K562 (cell line): ENCODE data around the gene ERBB3. TPM values are rescaled to one million over a fixed set of nuclear protein-coding genes. Genes with fewer than 3 reads are reported as not detected.
A peak's percentile ranks its signal among the peaks of the same experiment; 100 is the strongest.

Source experiments
- ATF1 ChIP-seq, 2 experiments: fragments of 450-650 bp in 1 of 2; IDR thresholded peaks; 2 replicates each; pipeline ENCODE4 v1.6.1; 2016; ENCODE audit warnings: missing compliant biosample characterization in 1 of 2, missing genetic modification characterization in 1 of 2
- C11orf30 ChIP-seq: fragments of 450-650 bp; IDR thresholded peaks from 2 replicates; pipeline ENCODE4 v1.6.1; 2016; ENCODE audit warnings: low read depth, mild to moderate bottlenecking
- CBX2 ChIP-seq: fragments of 200-600 bp; sonication (generic); IDR thresholded peaks from one replicate; pipeline ENCODE4 v1.6.1; 2012; ENCODE audit warnings: mild to moderate bottlenecking, low read length, inconsistent platforms; ENCODE audit not compliant: insufficient read depth, poor library complexity, severe bottlenecking
- CCAR2 ChIP-seq: fragments of 200-400 bp; formaldehyde crosslinking; IDR thresholded peaks from 2 replicates; pipeline ENCODE4 v1.6.1; 2017; ENCODE audit warnings: mild to moderate bottlenecking, low read depth, low read length
- CREB1 ChIP-seq, 2 experiments: sonication (generic) in 1 of 2; formaldehyde crosslinking in 1 of 2; IDR thresholded peaks; 2 replicates each; pipeline versions ENCODE4 v1.6.1 to v1.8.0; 2012 to 2022; ENCODE audit warnings: inconsistent platforms in 1 of 2, mild to moderate bottlenecking in 1 of 2, missing genetic modification reagents in 1 of 2, moderate library complexity in 1 of 2
- CREM ChIP-seq: IDR thresholded peaks from 2 replicates; pipeline ENCODE4 v1.6.1; 2014; ENCODE audit warnings: antibody characterized with exemption, low read depth
- ESRRA ChIP-seq: fragments of 450-650 bp; IDR thresholded peaks from 2 replicates; pipeline ENCODE4 v1.6.1; 2014; ENCODE audit warnings: low read depth, mild to moderate bottlenecking, moderate library complexity, borderline replicate concordance
- FOS ChIP-seq: IDR thresholded peaks from 3 replicates; pipeline ENCODE4 v1.6.1; 2011; ENCODE audit not compliant: insufficient read length; ENCODE audit errors: extremely low read depth
- HIVEP1 ChIP-seq: fragments of 250-450 bp; sonication (Bioruptor Pico); IDR thresholded peaks from 2 replicates; pipeline ENCODE4 v1.4.0; 2020; ENCODE audit warnings: mild to moderate bottlenecking
- HLTF ChIP-seq: fragments of 450-650 bp; IDR thresholded peaks from 2 replicates; pipeline ENCODE4 v1.6.1; 2016
- ILF3 ChIP-seq: fragments of 450-650 bp; IDR thresholded peaks from 2 replicates; pipeline ENCODE4 v1.6.1; 2018; ENCODE audit warnings: antibody characterized with exemption, mild to moderate bottlenecking, moderate library complexity, borderline replicate concordance
- NCOA2 ChIP-seq, 2 experiments: fragments of 450-650 bp; IDR thresholded peaks; 2 replicates each; pipeline ENCODE4 v1.6.1; 2018; ENCODE audit warnings: mild to moderate bottlenecking in 2 of 2, moderate library complexity in 1 of 2; ENCODE audit not compliant: partially characterized antibody in 2 of 2
- NFATC3 ChIP-seq: fragments of 450-650 bp; IDR thresholded peaks from 2 replicates; pipeline ENCODE4 v1.6.1; 2017; ENCODE audit warnings: mild to moderate bottlenecking
- NFIX ChIP-seq: fragments of 250-450 bp; sonication (Bioruptor Pico); IDR thresholded peaks from 2 replicates; pipeline ENCODE4 v1.4.0; 2020; ENCODE audit warnings: low read depth, mild to moderate bottlenecking, moderate library complexity
- POLR2H ChIP-seq: IDR thresholded peaks from 2 replicates; pipeline ENCODE4 v1.6.1; 2016; ENCODE audit warnings: missing genetic modification characterization, low read depth, mild to moderate bottlenecking, control low read depth, missing compliant biosample characterization, moderate library complexity
- POU5F1 ChIP-seq: fragments of 150-350 bp; IDR thresholded peaks from 2 replicates; pipeline ENCODE4 v1.6.1; 2014; ENCODE audit warnings: borderline replicate concordance, low read length, low read depth, mild to moderate bottlenecking; ENCODE audit not compliant: partially characterized antibody
- PURB ChIP-seq: sonication (generic); formaldehyde crosslinking; IDR thresholded peaks from 2 replicates; pipeline ENCODE4 v1.9.0; 2021; ENCODE audit warnings: low read depth, mild to moderate bottlenecking, missing genetic modification reagents
- SETDB1 ChIP-seq: IDR thresholded peaks from one replicate; pipeline ENCODE4 v1.6.1; 2012; ENCODE audit warnings: low read length, control low read depth, inconsistent platforms
- SOX6 ChIP-seq: fragments of 450-650 bp; IDR thresholded peaks from 2 replicates; pipeline ENCODE4 v1.6.1; 2014; ENCODE audit warnings: mild to moderate bottlenecking
- SREBF2 ChIP-seq: sonication (generic); formaldehyde crosslinking; IDR thresholded peaks from 2 replicates; pipeline ENCODE4 v1.4.0; 2020; ENCODE audit warnings: mild to moderate bottlenecking, missing genetic modification reagents
- STAT5A ChIP-seq: IDR thresholded peaks from 2 replicates; pipeline ENCODE4 v1.6.1; 2012; ENCODE audit warnings: low read length, inconsistent platforms, borderline replicate concordance
- TAF9B ChIP-seq: fragments of 450-650 bp; IDR thresholded peaks from 2 replicates; pipeline ENCODE4 v1.6.1; 2018; ENCODE audit warnings: mild to moderate bottlenecking; ENCODE audit not compliant: partially characterized antibody
- TAL1 ChIP-seq: fragments of 450-650 bp; IDR thresholded peaks from 2 replicates; pipeline ENCODE4 v1.6.1; 2016; ENCODE audit warnings: mild to moderate bottlenecking
- XRCC3 ChIP-seq: fragments of 450-650 bp; IDR thresholded peaks from 2 replicates; pipeline ENCODE4 v1.6.1; 2017; ENCODE audit warnings: mild to moderate bottlenecking, moderate library complexity
- ZNF232 ChIP-seq: sonication (generic); formaldehyde crosslinking; IDR thresholded peaks from 2 replicates; pipeline ENCODE4 v1.8.0; 2022; ENCODE audit warnings: mild to moderate bottlenecking, missing genetic modification reagents
- ZNF561 ChIP-seq: fragments of 450-650 bp; formaldehyde crosslinking; conservative IDR thresholded peaks from 2 replicates; pipeline ENCODE4 v1.4.0; 2020; ENCODE audit warnings: mild to moderate bottlenecking, moderate library complexity
- polyA plus RNA-seq, 8 experiments: library from polyadenylated mRNA; depleted of rRNA in 4 of 8; stranded (reverse) in 5 of 8; unstranded in 3 of 8; fragments of >200 nt; fragmentation: Nextera tagmentation in 2 of 8; fragmentation: Illumina TruSeq in 1 of 8; extraction: Ambion mirVana in 2 of 8; extraction: Trizol in 1 of 8; gene quantifications; 2 replicates each; pipeline versions ENCODE4 v1.2.1 to v1.2.3, GENCODE V29; 2011 to 2014; ENCODE audit warnings: inconsistent platforms in 1 of 8, missing spikeins in 1 of 8
- total RNA-seq, 7 experiments: library from RNA; depleted of rRNA in 6 of 7; stranded (reverse); fragments of >200 nt in 6 of 7; fragmentation: Illumina TruSeq in 2 of 7; extraction: Trizol in 2 of 7; gene quantifications; 2 replicates each; pipeline versions ENCODE4 v1.2.1 to v1.2.3, GENCODE V29; 2011 to 2021; ENCODE audit warnings: low replicate concordance in 1 of 7
- TF ChIP-seq, protein P1 (sequence below): fragments of 250-450 bp; sonication (Bioruptor Pico); IDR thresholded peaks from 2 replicates; pipeline ENCODE4 v1.5.0; 2021
- TF ChIP-seq, protein P2 (sequence below): fragments of 450-650 bp; formaldehyde crosslinking; IDR thresholded peaks from 2 replicates; pipeline ENCODE4 v1.4.0; 2020; ENCODE audit warnings: mild to moderate bottlenecking
- TF ChIP-seq, protein P3 (sequence below): fragments of 450-650 bp; IDR thresholded peaks from 2 replicates; pipeline ENCODE4 v1.6.1; 2017; ENCODE audit warnings: mild to moderate bottlenecking, moderate library complexity

ERBB3 gene
- total and polyA plus RNA-seq, 9 of the 15 experiments (the other 6 are each of a cell fraction or from before 2014, with no cell fraction given): 1.5 to 5.4 (median 3.8) TPM

DNA sequence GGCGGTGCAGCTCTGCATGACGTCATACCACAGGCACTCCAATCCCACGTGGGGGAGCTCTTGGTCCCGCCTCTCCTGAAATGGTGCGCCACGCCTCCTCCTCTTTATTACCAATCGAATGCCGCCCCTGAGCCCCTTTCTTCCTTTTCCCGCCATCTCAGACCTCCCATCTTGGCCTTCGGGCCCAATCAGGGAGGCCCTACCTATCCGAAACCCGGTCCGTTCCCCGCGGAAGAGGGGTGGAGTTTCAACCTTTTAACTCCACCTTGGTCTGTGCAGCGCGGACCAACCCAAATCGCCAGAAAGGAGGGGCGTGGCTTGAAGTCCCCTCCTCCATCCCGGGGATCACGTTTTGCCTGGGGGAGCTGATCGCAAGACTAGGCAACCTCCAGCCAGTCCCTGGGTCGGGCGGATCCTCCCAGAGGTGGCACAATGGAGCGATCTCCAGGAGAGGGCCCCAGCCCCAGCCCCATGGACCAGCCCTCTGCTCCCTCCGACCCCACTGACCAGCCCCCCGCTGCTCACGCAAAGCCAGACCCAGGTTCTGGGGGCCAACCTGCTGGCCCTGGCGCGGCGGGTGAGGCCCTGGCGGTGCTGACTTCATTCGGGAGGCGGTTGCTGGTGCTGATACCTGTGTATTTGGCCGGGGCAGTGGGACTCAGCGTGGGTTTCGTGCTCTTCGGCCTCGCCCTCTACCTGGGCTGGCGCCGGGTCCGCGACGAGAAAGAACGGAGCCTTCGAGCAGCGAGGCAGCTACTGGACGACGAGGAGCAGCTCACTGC is 48.1 kb downstream of the ERBB3 start, which contains the start of gene ESYT1 (continued):
- TF ChIP-seq, protein P1, sequence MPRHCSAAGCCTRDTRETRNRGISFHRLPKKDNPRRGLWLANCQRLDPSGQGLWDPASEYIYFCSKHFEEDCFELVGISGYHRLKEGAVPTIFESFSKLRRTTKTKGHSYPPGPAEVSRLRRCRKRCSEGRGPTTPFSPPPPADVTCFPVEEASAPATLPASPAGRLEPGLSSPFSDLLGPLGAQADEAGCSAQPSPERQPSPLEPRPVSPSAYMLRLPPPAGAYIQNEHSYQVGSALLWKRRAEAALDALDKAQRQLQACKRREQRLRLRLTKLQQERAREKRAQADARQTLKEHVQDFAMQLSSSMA (CRISPR knock-in tag): no peak
- TF ChIP-seq, protein P2, sequence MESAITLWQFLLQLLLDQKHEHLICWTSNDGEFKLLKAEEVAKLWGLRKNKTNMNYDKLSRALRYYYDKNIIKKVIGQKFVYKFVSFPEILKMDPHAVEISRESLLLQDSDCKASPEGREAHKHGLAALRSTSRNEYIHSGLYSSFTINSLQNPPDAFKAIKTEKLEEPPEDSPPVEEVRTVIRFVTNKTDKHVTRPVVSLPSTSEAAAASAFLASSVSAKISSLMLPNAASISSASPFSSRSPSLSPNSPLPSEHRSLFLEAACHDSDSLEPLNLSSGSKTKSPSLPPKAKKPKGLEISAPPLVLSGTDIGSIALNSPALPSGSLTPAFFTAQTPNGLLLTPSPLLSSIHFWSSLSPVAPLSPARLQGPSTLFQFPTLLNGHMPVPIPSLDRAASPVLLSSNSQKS: no peak
- TF ChIP-seq POLR2H (tag) (peak; percentile 88), SOX6 (peak; percentile 17; the same call in 1 of the 2 replicates), FOS (peak; percentile 54), ZNF232 (CRISPR knock-in tag) (no peak), NCOA2 (IDR thresholded peaks at IDR 0.05; ENCODE audit: partially characterized antibody in 2 of 2) (no peak), STAT5A (no peak), ATF1 (CRISPR knock-in tag; IDR thresholded peaks at IDR 0.05) (no peak), ATF1 (tag; IDR thresholded peaks at IDR 0.05) (peak; percentile 97), HIVEP1 (CRISPR knock-in tag) (no peak), C11orf30 (no peak), HLTF (no peak), XRCC3 (no peak), TAL1 (no peak), ESRRA (no peak), ILF3 (no peak), NFATC3 (no peak), TAF9B (peak; percentile 53), SETDB1 (no peak), CREB1 (IDR thresholded peaks at IDR 0.05) (peak; percentile 82), CREB1 (CRISPR knock-in tag; IDR thresholded peaks at IDR 0.05) (peak; percentile 83), CBX2 (no peak), POU5F1 (no peak), PURB (CRISPR knock-in tag) (no peak), ZNF561 (CRISPR knock-in tag) (no peak), CREM (peak; percentile 94), CCAR2 (no peak), SREBF2 (CRISPR knock-in tag) (no peak), NFIX (CRISPR knock-in tag) (no peak)
- TF ChIP-seq, protein P3, sequence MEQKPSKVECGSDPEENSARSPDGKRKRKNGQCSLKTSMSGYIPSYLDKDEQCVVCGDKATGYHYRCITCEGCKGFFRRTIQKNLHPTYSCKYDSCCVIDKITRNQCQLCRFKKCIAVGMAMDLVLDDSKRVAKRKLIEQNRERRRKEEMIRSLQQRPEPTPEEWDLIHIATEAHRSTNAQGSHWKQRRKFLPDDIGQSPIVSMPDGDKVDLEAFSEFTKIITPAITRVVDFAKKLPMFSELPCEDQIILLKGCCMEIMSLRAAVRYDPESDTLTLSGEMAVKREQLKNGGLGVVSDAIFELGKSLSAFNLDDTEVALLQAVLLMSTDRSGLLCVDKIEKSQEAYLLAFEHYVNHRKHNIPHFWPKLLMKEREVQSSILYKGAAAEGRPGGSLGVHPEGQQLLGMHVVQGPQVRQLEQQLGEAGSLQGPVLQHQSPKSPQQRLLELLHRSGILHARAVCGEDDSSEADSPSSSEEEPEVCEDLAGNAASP: no peak
